ENCODE measurements around the gene MGLL. TPM values are rescaled to one million over a fixed set of nuclear protein-coding genes. Genes with fewer than 3 reads are reported as not detected.

Gene MGLL
- polyA plus RNA-seq, 1 experiment: 108 TPM

- H3K27me3 ChIP-seq (ENCODE audit: control insufficient read depth, insufficient read depth, low read length): no peaks in the 10 kb centered on the region
- H3K4me3 ChIP-seq (ENCODE audit: low read depth, low read length): no peak overlapping the region
- no peak for DNase-seq (ENCODE audit: low read depth)
- CTCF ChIA-PET: interaction anchor here (1.3 kb wide), 1 partner anchor 10 kb away, joined by 4 read pairs; no protein-coding TSS in a partner anchor
- peaks cover 12% of the 10 kb centered on the region; the same call in 1 of the 2 replicates for H3K36me3 ChIP-seq (ENCODE audit: control insufficient read depth, insufficient read depth, low read length)
- POLR2A ChIA-PET: no interaction called here
- no peak for TF ChIP-seq CTCF (IDR thresholded peaks at IDR 0.05; ENCODE audit: insufficient read depth, low read depth, low read length)
Observed at GRCh38 chr3:127809211-127809610, 13.1 kb downstream of the MGLL start.

GRCh38 chr3:127808197-127808596, 14.1 kb downstream of the MGLL start:
- TF ChIP-seq CTCF (IDR thresholded peaks at IDR 0.05; ENCODE audit: insufficient read depth, low read depth, low read length): no peak
- Histone ChIP-seq H3K4me3 (ENCODE audit: low read depth, low read length) (no peak overlapping the region), H3K36me3 (ENCODE audit: control insufficient read depth, insufficient read depth, low read length) (peaks cover 9% of the 10 kb centered on the region; the same call in 1 of the 2 replicates), H3K27me3 (ENCODE audit: control insufficient read depth, insufficient read depth, low read length) (no peaks in the 10 kb centered on the region)
- ChIA-PET CTCF (interaction anchor here (1.3 kb wide), 1 partner anchor 9 kb away, joined by 4 read pairs; no protein-coding TSS in a partner anchor), POLR2A (no interaction called here)
- no peak for DNase-seq (ENCODE audit: low read depth)

- TF ChIP-seq CTCF (IDR thresholded peaks at IDR 0.05; ENCODE audit: insufficient read depth, low read depth, low read length): no peak
- ChIA-PET POLR2A (no interaction called here), CTCF (interaction anchor here (0.8 to 1.1 kb wide), 3 partner anchors 9 to 230 kb away, joined by 3 read pairs; no protein-coding TSS in a partner anchor)
- no peak overlapping the region for H3K4me3 ChIP-seq (ENCODE audit: low read depth, low read length)
- H3K27me3 ChIP-seq (ENCODE audit: control insufficient read depth, insufficient read depth, low read length): no peaks in the 10 kb centered on the region
- H3K36me3 ChIP-seq (ENCODE audit: control insufficient read depth, insufficient read depth, low read length): peaks cover 6% of the 10 kb centered on the region; the same call in 1 of the 2 replicates
- no peak for DNase-seq (ENCODE audit: low read depth)
Observed at GRCh38 chr3:127805026-127805753, 17.1 kb downstream of the MGLL start.

GRCh38 chr3:127804141-127804540, 18.2 kb downstream of the MGLL start:
- CTCF ChIA-PET: interaction anchor here (1.1 to 2.2 kb wide), 3 partner anchors 11 to 107 kb away, joined by 3 to 5 read pairs (median 4); partner anchors contain the start of gene MGLL
- no peak for DNase-seq (ENCODE audit: low read depth)
- no peak for TF ChIP-seq CTCF (IDR thresholded peaks at IDR 0.05; ENCODE audit: insufficient read depth, low read depth, low read length)
- Histone ChIP-seq H3K36me3 (ENCODE audit: control insufficient read depth, insufficient read depth, low read length) (peaks cover 6% of the 10 kb centered on the region; the same call in 1 of the 2 replicates), H3K4me3 (ENCODE audit: low read depth, low read length) (no peak overlapping the region), H3K27me3 (ENCODE audit: control insufficient read depth, insufficient read depth, low read length) (no peaks in the 10 kb centered on the region)
- POLR2A ChIA-PET: no interaction called here

- no peak for TF ChIP-seq CTCF (IDR thresholded peaks at IDR 0.05; ENCODE audit: insufficient read depth, low read depth, low read length)
- H3K4me3 ChIP-seq (ENCODE audit: low read depth, low read length): no peak overlapping the region
- peak; percentile 90 for DNase-seq (ENCODE audit: low read depth)
- ChIA-PET POLR2A (no interaction called here), CTCF (interaction anchor here (1.1 to 2.2 kb wide), 3 partner anchors 11 to 107 kb away, joined by 3 to 5 read pairs (median 4); partner anchors contain the start of gene MGLL)
- H3K27me3 ChIP-seq (ENCODE audit: control insufficient read depth, insufficient read depth, low read length): no peaks in the 10 kb centered on the region
- H3K36me3 ChIP-seq (ENCODE audit: control insufficient read depth, insufficient read depth, low read length): peaks cover 6% of the 10 kb centered on the region; the same call in 1 of the 2 replicates
Observed at GRCh38 chr3:127803619-127804018, 18.7 kb downstream of the MGLL start.

Measured in BJ (cell line).